NB4 (cell line): ENCODE results near the gene TBC1D28.
A peak's percentile ranks its signal among the peaks of the same experiment; 100 is the strongest.
"Not testable (repeated sequence)": the region's sequence is repeated elsewhere in the genome, so short reads cannot be mapped to it uniquely, and the experiment has no call there.

Experiments used
- DNase-seq: peaks from one replicate; pipeline ENCODE4 v3.0.0; 2010; ENCODE audit warnings: low read depth
- H3K4me3 ChIP-seq: one replicate; pipeline ENCODE4 v1.5.1; 2011; ENCODE audit warnings: mild to moderate bottlenecking, low read depth, low read length, moderate library complexity

TBC1D28 gene

DNA sequence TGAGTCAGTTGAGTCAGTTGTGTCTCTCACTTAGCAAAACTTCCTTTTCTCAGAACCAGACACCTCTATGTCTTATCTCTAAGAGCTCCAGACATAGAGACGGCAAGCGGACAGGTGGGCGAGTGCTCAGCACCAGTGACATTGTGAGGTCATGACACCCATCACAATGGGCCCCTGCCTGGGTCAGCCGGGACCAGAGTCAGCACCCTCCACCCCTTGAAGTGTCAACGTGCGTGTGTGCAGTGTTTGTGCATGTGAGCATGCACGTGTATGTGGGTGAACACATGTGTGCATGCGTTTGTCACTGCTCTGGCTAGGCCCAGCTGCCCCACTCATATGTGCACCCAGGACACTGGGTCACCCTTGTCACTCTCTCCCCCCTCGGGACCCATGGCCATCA, at the start of gene TBC1D28:
TBC1D28 (minus strand) TSS at position 101 of the 400 bp plus-strand sequence. CDS start 3,039 bp downstream, outside the sequence.
- H3K4me3 ChIP-seq, DNase-seq: not testable (repeated sequence)

DNA sequence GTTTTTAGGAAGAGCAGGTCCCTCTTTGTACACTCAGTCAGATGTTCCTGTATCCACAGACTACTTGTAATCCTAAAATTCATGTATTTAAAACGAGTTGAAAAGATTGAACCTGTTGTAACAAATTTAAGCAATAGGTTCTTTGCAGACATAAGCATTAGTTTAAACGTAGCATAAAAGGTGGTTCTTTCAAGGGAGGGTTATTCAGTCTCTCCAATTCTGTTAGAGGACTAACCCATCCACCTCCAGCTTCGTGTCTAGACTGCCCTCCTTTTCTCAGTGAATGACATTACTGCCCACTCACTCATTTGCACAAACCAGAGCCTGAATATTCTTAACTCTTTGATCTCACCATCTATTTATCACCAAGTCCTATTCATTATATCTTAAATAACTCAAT, 38.5 kb upstream of the TBC1D28 start:
- not testable (repeated sequence) for DNase-seq
- H3K4me3 ChIP-seq: peak overlapping the region; percentile 64

DNA sequence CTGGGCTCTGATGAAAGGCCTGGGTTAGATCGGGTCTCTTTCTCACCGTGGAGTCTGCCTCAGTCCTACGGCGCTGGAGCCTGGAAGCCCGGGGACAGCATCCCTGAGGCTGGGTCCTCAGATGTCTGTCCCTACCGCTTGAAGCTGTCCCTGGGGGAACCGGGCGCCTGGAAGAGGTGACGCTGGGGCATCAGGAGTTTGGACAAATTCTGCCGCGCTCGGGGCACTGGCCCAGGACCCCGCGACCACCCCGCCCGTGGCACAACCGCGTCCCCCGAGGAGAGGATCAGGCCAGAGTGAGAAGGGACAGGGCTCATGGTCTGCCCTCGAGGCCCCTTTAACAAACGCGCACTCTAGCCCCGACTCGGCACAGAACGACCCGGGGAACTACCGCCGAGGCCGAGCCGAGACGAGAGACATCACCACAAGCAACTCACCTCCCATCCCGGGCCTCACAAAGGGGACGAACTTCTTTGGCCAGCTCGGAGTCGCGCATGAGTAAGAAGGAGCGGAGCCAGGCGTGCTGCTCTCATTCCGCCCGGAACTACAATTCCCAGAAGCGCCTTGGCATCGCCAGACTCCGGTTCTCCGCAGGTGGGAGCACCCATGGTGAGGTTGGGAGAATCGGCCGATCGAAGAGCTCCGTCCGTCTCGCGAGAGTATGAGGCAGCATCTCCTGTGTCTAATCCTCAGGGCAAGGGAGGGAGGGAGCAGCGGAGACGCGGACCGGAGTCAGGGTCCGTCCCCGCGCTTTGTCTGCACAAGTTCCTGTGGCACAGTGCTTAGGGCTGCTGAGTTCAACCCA, 37.8 kb upstream of the TBC1D28 start, which contains the start of gene FOXO3B:
FOXO3B (minus strand) TSS at position 548 of the 805 bp plus-strand sequence. CDS start 663 bp downstream, outside the sequence.
- peak within 1 kb of the TSS; percentile 64 for H3K4me3 ChIP-seq
- DNase-seq: peak; percentile 97

DNA sequence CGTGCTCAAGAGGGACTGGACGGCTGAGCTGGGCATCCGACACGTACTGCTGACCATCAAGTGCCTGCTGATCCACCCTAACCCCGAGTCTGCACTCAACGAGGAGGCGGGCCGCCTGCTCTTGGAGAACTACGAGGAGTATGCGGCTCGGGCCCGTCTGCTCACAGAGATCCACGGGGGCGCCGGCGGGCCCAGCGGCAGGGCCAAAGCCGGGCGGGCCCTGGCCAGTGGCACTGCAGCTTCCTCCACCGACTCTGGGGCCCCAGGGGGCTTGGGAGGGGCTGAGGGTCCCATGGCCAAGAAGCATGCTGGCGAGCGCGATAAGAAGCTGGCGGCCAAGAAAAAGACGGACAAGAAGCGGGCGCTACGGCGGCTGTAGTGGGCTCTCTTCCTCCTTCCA, 33.2 kb upstream of the TBC1D28 start:
- H3K4me3 ChIP-seq, DNase-seq: not testable (repeated sequence)

DNA sequence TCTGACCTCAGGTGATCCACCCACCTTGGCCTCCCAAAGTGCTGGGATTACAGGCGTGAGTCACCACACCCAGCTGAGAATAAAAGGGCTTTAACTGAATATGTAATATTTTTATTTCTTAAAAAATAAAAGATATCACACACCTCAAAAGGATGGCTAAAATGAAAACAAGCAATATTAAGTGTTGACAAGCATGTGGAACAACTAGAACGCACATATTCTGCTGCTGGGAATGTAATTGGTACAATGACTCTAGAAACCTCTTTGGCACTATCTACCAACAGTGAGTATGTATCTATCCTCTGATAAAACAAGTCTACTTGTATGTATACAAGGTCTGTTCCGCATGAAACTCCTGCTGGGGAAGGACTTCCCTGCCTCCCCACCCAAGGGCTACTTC, 32.7 kb upstream of the TBC1D28 start:
- not testable (repeated sequence) for DNase-seq

DNA sequence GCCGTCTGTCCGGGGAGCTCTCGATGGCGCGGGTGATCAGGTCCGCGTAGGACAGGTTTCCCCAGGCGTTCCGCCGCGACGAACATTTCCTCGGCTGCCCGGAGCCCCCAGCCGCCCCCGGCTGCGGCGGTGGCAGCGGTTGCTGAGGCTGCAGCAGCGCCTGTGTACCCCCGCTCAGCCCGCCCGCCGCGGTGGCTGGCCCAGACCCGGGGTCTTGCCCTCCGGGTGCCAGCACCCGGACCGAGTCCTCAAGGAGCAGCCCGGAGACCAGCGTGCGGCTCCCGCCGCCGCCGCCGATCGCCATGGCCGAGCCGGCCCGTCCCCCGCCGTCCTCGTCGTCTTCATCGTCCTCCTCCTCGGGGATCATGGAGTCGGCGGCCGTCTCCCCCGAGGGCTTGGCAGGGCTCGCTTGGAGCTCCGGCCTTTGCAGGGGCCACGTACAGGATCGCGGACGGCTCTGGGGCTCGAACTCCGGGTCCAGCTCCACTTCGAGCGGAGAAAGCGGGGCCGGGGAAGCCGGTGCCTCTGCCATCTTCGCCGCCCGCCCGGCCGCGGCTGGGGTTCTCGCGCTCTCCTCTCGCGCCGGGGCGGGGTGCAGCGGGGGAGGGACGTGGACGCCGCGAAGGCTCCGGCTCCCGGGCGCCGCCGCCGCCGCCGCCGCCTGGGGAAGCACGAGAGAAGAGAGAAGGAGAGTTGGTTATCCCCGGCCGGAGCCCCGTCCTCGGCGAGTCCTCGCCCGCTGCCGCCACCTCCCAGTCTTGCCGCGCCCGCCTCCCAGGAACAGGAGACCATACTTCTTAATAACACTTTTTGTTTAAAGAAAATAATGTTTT, 28.4 kb upstream of the TBC1D28 start:
- H3K4me3 ChIP-seq, DNase-seq: not testable (repeated sequence)

More for the DNA sequence above, 32.7 kb upstream of the TBC1D28 start:
- not testable (repeated sequence) for H3K4me3 ChIP-seq

DNA sequence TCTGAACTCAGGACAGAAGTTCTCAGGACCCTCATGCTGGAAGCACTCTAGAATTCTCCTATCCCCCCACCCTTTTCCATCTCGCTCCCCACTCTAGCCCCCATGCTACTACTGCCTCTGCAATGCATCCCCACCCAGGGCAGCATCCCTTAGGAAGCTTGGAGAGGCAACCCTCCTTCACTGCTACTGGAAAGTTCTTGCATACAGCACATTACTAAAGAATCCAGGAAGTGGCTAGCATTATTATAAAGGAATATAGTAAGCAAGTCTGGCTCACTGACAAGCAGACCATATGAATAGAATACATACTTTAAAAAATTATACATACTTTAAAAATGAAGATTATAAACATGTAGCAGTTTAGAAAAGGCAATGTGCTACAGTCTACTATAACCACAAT, 24.4 kb upstream of the TBC1D28 start:
- H3K4me3 ChIP-seq, DNase-seq: not testable (repeated sequence)

DNA sequence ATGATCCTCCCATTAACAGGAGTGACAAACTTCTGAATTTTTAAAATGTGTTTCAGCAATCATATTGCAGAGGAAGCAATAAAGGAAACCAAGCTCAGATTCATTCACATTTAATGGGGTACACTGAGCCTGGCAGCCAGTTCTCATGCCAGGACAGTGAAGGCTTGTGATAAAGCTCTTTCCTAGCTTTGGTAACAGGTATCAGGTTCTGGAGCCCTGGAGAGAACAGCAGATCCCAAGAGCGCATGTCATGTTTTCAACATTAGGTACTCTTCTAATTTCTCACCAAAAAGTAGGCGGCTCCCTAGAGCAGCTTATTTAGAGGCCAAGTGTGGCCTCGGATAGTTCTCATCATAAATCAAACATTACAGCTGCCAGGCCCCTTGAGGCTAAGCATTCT, 23.3 kb upstream of the TBC1D28 start:
- not testable (repeated sequence) for DNase-seq, H3K4me3 ChIP-seq

DNA sequence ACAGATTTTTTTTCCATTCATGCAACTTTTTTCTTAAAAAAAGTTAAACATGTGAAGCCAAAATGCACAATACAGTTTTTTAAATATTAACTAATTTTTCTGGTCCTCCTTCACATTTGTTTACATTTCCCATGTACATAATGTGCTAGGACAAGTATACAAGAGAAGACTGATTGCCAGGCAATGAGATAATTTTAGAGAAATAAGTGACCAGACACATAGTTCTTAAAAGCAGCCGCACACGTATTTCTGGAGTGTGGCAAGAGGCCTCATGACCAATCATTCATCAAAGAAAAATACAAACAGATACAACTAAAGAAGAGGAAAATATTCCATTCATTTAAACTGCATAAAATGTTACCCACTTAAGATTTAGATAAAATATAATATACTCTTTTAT, 22.1 kb upstream of the TBC1D28 start:
- H3K4me3 ChIP-seq, DNase-seq: not testable (repeated sequence)

DNA sequence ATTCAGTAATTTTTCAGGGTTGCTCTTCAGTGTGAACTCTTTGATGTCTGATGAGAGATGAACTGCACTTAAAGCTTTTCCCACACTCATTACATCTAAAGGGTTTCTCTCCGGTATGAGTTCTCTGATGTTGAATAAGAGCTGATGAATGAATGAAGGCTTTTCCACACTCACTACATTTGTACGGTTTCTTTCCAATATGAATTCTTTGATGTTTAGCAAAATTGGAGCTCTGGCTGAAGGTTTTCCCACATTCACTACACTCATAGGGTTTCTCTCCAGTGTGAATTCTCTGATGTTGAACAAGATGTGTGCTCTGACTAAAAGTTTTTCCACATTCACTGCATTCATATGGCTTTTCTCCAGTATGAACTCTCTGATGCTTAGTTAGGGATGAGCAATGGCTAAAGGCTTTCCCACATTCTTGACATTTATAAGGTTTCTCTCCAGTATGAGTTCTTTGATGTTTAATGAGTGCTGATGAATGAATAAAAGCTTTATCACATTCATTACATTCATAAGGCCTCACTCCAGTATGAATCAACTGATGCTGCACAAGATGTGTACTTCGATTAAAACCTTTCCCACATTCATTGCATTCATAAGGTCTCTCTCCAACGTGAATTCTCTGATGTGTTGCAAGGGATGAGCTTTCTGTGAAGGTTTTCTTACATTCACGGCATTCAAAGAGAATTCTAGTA, 17.9 kb upstream of the TBC1D28 start:
- H3K4me3 ChIP-seq, DNase-seq: not testable (repeated sequence)

DNA sequence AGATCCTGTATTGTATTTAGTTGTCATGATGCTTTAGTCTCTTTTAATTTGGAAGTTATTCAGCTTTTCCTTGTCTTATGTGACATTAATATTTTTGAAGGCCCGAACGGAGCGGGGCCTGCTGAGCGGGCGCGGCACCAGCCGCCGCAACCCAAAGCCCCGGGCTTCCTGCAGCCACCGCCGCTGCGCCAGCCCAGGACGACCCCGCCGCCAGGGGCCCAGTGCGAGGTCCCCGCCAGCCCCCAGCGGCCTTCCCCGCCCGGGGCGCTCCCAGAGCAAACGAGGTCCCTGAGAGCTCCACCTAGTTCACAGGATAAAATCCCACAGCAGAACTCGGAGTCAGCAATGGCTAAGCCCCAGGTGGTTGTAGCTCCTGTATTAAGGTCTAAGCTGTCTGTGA, 5.9 kb upstream of the TBC1D28 start:
- DNase-seq, H3K4me3 ChIP-seq: not testable (repeated sequence)

DNA sequence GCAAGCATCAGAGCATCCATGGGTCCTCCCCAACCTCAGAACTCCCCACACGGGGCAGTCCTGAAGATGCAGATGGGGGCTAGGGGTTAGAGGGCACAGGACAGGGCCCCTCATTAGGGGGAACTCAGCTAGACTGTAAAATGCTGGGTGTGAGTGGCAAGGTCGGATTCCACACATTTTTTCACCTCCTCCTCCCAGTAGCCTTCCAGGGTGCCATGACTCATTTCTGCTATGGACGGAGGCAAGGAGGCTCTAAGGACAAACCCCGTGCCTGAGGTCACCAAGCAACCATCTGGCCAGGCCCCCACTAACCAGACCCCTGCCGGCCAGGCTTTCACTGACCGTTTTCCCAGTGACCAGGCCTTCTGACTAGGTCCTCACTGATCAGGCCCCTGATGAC, 1.1 kb downstream of the TBC1D28 start:
- not testable (repeated sequence) for H3K4me3 ChIP-seq, DNase-seq

DNA sequence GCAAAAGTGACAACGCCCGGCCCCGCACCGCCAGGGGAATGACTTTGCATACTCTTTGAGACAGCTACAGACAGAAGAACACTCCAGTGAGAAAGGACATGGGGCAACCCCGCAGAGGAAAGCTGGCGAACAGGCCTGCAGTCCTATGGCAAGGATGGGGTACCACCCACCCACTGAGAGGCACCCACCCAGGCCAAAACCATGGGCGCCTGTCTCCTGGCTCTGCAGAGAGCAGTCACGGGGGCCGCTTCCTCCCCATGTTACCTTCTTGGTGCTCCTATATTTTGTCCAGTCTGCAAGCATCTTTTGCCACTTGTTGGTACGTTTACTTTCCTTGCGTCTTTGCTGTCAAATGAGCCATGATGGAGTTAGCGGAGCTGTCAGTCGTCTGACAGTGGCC, 5.8 kb downstream of the TBC1D28 start:
- H3K4me3 ChIP-seq, DNase-seq: not testable (repeated sequence)

DNA sequence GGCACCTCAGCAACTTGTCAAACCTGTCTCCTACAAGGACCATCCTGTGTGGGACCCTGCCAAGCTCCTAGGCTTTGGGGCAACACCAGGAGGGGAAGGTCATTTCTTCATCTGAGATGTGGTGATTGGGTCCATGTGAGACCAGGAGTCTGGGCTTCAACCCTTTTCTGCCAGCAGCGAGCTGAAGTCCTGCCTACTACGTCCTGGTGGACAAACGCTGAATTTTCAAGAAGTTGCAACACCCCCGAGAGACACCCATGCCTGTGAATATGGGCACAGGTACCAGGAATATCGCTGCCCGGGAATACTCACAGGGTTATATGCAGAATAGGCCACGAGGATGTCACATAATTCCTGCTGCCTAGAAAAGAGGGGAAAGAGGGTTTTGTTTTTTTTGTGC, 8.0 kb downstream of the TBC1D28 start:
- peak; percentile 45 for DNase-seq
- not testable (repeated sequence) for H3K4me3 ChIP-seq

DNA sequence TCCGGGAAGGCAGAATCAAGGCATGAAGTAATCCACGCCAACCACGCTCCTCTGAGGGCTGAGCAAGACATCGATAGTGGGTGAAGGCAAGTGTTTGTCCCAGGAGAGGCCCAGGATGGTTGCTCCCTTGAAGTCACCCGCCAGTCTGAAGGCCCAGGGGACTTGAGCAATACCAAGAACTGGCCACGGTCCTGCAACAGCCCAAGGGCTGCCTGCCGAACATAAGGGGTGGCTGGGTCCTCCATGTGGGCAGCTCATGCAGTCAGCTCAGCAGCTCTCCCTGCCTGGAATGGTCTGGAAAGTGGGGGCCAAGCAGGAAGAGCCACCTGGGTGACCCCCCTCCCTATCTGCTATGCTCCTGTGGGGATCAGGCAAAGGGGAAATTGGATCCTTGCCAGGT, 8.4 kb downstream of the TBC1D28 start:
- not testable (repeated sequence) for H3K4me3 ChIP-seq
- DNase-seq: peak; percentile 79

DNA sequence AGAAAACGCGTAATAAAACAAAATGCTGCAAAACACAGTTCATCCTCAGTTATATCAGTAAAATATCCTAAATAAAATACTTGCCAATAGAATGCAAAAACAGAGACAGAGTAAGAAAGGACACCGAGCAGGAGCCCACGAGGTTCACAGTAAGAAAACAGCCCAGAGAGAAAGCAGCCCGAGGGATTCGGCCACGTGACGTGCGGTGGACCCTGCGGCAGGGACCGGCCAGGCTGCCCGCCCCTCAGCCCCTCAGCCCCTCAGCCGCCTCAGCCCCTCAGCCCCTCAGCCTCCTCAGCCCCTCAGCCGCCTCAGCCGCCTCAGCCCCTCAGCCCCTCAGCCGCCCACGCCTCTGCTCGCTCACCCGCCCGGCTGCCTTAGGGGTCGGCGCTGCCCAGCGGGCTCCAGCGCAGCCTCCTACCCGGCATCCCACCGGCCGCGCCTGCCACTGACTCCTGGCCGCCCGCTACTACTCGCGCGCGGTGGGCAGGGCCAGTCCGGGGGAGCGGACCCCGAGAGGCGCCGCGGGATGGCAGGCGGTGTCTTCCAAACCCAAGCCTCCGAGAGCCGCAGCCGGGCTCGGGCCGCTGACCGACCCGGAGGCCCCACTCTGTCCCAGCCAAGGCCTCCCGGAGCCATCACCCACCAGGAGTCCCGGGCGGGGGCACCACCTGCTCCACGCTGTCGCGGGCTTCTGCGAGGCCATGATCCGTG, 9.5 kb downstream of the TBC1D28 start:
- H3K4me3 ChIP-seq: peak overlapping the region; percentile 28
- peak; percentile 15 for DNase-seq
